AG04450 (cell line): ENCODE measurements around the gene ECHDC3. TPM values are rescaled to one million over a fixed set of nuclear protein-coding genes. Genes with fewer than 3 reads are reported as not detected.

Source experiments
- CTCF ChIA-PET: fragments of 300-600, 350-600 bp; formaldehyde crosslinking; extraction: SDS; loops from one replicate; lab custom pipeline; 2022; ENCODE audit warnings: antibody characterized with exemption, inconsistent platforms; lab: Charles Lee
- POLR2A ChIA-PET: fragments of 350-600 bp; formaldehyde crosslinking; extraction: SDS; loops from one replicate; lab custom pipeline; 2021; ENCODE audit warnings: antibody characterized with exemption, inconsistent platforms; lab: Yijun Ruan, JAX
- DNase-seq: peaks from one replicate; pipeline ENCODE4 v3.0.0-alpha.2; 2011; ENCODE audit warnings: low read depth, low spot score
- H3K27ac ChIP-seq: one replicate; pipeline ENCODE4 v1.5.1; 2012; ENCODE audit warnings: low read depth, low read length, control low read depth
- H3K27me3 ChIP-seq: one replicate; pipeline ENCODE4 v1.6.0; 2012; ENCODE audit warnings: low read length; ENCODE audit not compliant: control insufficient read depth, insufficient read depth
- H3K4me3 ChIP-seq: 2 replicates; pipeline ENCODE4 v1.5.1; 2011; ENCODE audit warnings: mild to moderate bottlenecking, low read depth, low read length, control low read depth
- H3K9me3 ChIP-seq: 2 replicates; pipeline ENCODE4 v1.5.1; 2012; ENCODE audit warnings: low read length; ENCODE audit not compliant: control insufficient read depth, insufficient read depth
- polyA plus RNA-seq: library from polyadenylated mRNA; depleted of rRNA; stranded (reverse); fragments of >200 nt; gene quantifications from 2 replicates; pipeline ENCODE4 v1.2.3, GENCODE V29; 2011
- TF ChIP-seq, protein P1 (sequence below): IDR thresholded peaks from 2 replicates; pipeline ENCODE4 v1.5.1; 2011; ENCODE audit warnings: low read depth, low read length, control low read depth, inconsistent platforms

Gene ECHDC3
- polyA plus RNA-seq, 1 experiment: 1.3 TPM

DNA sequence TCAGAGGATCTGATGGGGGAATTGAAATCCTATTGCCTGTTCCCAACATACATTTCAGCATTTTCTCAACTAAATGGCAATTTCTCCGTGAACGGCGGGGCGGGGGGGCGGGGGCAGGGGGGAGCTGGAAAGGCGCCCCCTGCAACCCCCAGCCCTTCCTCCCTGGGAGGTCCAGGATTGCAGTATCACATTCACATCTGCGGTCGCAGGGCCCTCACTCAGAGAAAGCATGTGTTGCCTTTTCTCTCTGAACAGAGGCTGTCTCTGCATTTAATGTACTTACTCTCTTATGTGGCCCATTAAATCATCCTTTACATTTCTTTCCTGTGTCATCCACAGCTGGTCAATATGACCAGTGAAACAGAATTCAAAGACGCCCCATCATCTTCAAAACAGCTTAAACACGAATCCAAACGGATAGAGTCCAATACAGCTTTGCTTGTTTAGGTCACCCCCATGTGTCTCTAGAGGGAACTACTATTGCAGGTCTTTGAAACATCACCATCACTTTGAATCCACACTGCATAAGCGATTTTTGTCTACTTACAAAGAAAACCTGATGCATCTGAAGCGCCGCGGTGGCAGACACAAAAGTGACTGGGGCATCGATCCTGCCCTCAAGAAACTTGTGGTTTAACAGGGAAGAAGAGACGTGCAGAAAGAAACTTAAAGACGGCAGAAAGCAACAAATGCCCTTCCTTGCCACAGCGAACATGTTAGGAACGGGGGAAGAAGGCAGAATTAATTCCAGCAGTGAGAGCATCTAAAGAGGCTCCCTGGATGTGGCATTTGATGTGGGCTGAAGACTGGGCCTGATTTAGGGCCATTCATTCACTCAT is 17.0 kb upstream of the ECHDC3 start:
- CTCF ChIA-PET: interaction anchor here (0.6 to 4.9 kb wide), 16 partner anchors 14 to 301 kb away, joined by 3 to 95 read pairs (median 4); no protein-coding TSS in a partner anchor
- TF ChIP-seq, protein P1, sequence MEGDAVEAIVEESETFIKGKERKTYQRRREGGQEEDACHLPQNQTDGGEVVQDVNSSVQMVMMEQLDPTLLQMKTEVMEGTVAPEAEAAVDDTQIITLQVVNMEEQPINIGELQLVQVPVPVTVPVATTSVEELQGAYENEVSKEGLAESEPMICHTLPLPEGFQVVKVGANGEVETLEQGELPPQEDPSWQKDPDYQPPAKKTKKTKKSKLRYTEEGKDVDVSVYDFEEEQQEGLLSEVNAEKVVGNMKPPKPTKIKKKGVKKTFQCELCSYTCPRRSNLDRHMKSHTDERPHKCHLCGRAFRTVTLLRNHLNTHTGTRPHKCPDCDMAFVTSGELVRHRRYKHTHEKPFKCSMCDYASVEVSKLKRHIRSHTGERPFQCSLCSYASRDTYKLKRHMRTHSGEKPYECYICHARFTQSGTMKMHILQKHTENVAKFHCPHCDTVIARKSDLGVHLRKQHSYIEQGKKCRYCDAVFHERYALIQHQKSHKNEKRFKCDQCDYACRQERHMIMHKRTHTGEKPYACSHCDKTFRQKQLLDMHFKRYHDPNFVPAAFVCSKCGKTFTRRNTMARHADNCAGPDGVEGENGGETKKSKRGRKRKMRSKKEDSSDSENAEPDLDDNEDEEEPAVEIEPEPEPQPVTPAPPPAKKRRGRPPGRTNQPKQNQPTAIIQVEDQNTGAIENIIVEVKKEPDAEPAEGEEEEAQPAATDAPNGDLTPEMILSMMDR: peak; percentile 90
- Histone ChIP-seq H3K27me3 (peaks cover 3% of the 10 kb centered on the region), H3K27ac (no peak overlapping the region), H3K4me3 (no peak overlapping the region), H3K9me3 (peaks cover 4% of the 10 kb centered on the region)
- DNase-seq: peak; percentile 49
- POLR2A ChIA-PET: no interaction called here

DNA sequence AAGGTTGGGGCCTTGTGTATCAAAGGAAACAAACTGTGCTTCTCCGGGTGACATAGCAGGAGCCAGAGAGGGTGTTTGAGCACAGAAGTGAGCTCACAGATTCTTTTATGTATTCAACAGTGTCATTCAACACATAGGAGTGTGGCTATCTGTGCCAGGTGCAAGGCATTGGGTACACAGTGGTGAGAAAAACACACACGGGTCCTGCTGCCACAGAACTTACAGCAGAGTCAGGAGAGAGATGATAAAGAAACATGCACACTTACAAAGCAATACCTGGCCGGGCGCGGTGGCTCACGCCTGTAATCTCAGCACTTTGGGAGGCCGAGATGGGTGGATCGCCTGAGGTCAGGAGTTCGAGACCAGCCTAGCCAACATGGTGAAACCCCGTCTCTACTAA is 16.3 kb upstream of the ECHDC3 start:
- ChIA-PET CTCF (interaction anchor here (1.3 to 4.9 kb wide), 2 partner anchors 201 to 212 kb away, joined by 4 to 95 read pairs; no protein-coding TSS in a partner anchor), POLR2A (no interaction called here)
- no peak overlapping the region for H3K4me3 ChIP-seq

DNA sequence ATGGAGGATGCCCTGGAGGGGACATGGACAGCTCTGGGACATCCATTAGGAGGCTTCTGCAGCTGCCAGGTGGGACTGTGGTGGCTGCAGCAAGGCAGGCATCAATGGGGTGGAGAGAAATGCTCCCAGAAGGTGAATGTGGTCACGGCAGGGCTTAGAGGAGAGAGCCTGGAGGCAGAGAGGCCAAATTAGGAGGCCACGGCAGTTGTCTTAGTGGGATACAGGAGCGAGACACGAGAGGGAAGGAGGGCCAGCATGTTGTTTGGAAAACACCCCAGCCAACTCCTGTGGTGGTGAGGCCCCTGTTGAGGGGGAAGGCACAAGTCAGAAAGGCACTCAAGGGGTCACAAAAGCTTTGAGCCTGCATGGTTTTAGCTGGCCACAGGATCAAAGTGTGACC is 14.6 kb upstream of the ECHDC3 start:
- no peak for DNase-seq
- H3K9me3 ChIP-seq: peaks cover 7% of the 10 kb centered on the region
- TF ChIP-seq, protein P1: no peak
- peaks cover 3% of the 10 kb centered on the region for H3K27me3 ChIP-seq
- POLR2A ChIA-PET: no interaction called here
- no peak overlapping the region for H3K27ac ChIP-seq
- CTCF ChIA-PET: interaction anchor here (1.1 to 4.9 kb wide), 2 partner anchors 212 to 214 kb away, joined by 7 to 95 read pairs; no protein-coding TSS in a partner anchor
- no peak overlapping the region for H3K4me3 ChIP-seq

More for the DNA sequence above, 16.3 kb upstream of the ECHDC3 start:
- H3K27me3 ChIP-seq: peaks cover 3% of the 10 kb centered on the region
- peaks cover 7% of the 10 kb centered on the region for H3K9me3 ChIP-seq
- DNase-seq: no peak
- no peak overlapping the region for H3K27ac ChIP-seq
- TF ChIP-seq, protein P1: no peak

GRCh38 chr10:11728353-11728752 is 13.8 kb upstream of the ECHDC3 start:
- CTCF ChIA-PET: interaction anchor here (0.7 to 1.1 kb wide), 2 partner anchors 213 to 305 kb away, joined by 3 to 7 read pairs; no protein-coding TSS in a partner anchor
- no peak overlapping the region for H3K27ac ChIP-seq
- peaks cover 3% of the 10 kb centered on the region for H3K27me3 ChIP-seq
- H3K4me3 ChIP-seq: no peak overlapping the region
- peaks cover 7% of the 10 kb centered on the region for H3K9me3 ChIP-seq
- TF ChIP-seq, protein P1: no peak
- DNase-seq: no peak
- POLR2A ChIA-PET: no interaction called here
